NCI-H226 (cell line): ENCODE measurements around the gene AAK1.
"Not testable (repeated sequence)": the region's sequence is repeated elsewhere in the genome, so short reads cannot be mapped to it uniquely, and the experiment has no call there.

ENCODE experiments used
- DNase-seq: peaks from one replicate; pipeline ENCODE4 v3.0.0-alpha.2; 2015

AAK1 gene

GRCh38 chr2:69623236-69623635 lies 20.3 kb downstream of the AAK1 start:
- DNase-seq, result no peak

GRCh38 chr2:69622805-69623204 lies 20.7 kb downstream of the AAK1 start:
- DNase-seq, result not testable (repeated sequence)

- DNase-seq, result not testable (repeated sequence)
Measured at GRCh38 chr2:69622017-69622540, 21.5 kb downstream of the AAK1 start.

- DNase-seq, result no peak
Measured at GRCh38 chr2:69621440-69621839, 22.1 kb downstream of the AAK1 start.

GRCh38 chr2:69620870-69621269 lies 22.7 kb downstream of the AAK1 start:
- DNase-seq, result no peak

- no peak for DNase-seq
Measured at GRCh38 chr2:69619725-69620124, 23.8 kb downstream of the AAK1 start.

GRCh38 chr2:69618362-69618761 lies 25.2 kb downstream of the AAK1 start:
- DNase-seq, result peak; percentile 21

GRCh38 chr2:69617744-69618143 lies 25.8 kb downstream of the AAK1 start:
- no peak for DNase-seq

GRCh38 chr2:69616755-69617154 lies 26.8 kb downstream of the AAK1 start:
- DNase-seq, result peak; percentile 25

GRCh38 chr2:69615969-69616368 lies 27.6 kb downstream of the AAK1 start:
- no peak for DNase-seq

- DNase-seq, result peak; percentile 81
Measured at GRCh38 chr2:69615078-69615625, 28.4 kb downstream of the AAK1 start.

GRCh38 chr2:69612707-69613106 lies 30.8 kb downstream of the AAK1 start:
- no peak for DNase-seq

- DNase-seq, result no peak
Measured at GRCh38 chr2:69612200-69612599, 31.3 kb downstream of the AAK1 start.

- no peak for DNase-seq
Measured at GRCh38 chr2:69608109-69608508, 35.4 kb downstream of the AAK1 start.

- not testable (repeated sequence) for DNase-seq
Measured at GRCh38 chr2:69606771-69607170, 36.8 kb downstream of the AAK1 start.

GRCh38 chr2:69605284-69605683 lies 38.3 kb downstream of the AAK1 start:
- DNase-seq, result no peak

- DNase-seq, result no peak
Measured at GRCh38 chr2:69604836-69605235, 38.7 kb downstream of the AAK1 start.

GRCh38 chr2:69604026-69604678 lies 39.4 kb downstream of the AAK1 start:
- DNase-seq, result no peak

- peak; percentile 40 for DNase-seq
Measured at GRCh38 chr2:69603146-69603743, 40.3 kb downstream of the AAK1 start.

- peak; percentile 98 for DNase-seq
Measured at GRCh38 chr2:69601179-69601612, 42.3 kb downstream of the AAK1 start.

- no peak for DNase-seq
Measured at GRCh38 chr2:69600425-69600824, 43.1 kb downstream of the AAK1 start.

- DNase-seq, result no peak
Measured at GRCh38 chr2:69597843-69598610, 45.5 kb downstream of the AAK1 start.

GRCh38 chr2:69597105-69597504 lies 46.4 kb downstream of the AAK1 start:
- no peak for DNase-seq
